ENCODE data around the gene OR2A5.

Gene OR2A5

DNA sequence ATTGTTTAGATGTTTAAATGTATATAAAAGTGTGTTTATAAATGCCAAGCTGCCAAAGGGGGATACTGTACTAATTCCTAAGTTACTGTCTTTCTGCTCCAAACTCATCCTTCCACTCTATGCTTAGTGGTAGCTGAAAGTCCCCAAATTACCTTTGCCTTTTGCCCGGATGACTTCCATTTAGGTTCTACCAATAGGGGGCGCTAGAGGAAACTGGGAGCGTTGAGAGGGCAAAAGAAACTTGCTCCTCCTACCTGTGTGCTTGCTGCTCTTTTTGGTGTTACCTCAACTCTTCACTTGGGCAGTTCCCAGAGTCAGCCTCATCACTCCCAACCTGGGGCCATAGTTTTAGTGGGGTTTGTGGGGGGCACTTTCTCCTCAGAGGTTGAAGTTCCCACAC, 15.0 kb downstream of the OR2A5 start:
- Histone ChIP-seq H3K9me2 (replicated peaks; ENCODE audit: control insufficient read depth, low read length) (no peaks in the 10 kb centered on the region), H3K4me2 (ENCODE audit: low read length) (no peak overlapping the region), H3K27me3 (ENCODE audit: control insufficient read depth, low read length) (no peaks in the 10 kb centered on the region), H3K9me3 (ENCODE audit: control insufficient read depth, insufficient read depth, low read length) (no peaks in the 10 kb centered on the region), H3F3A (ENCODE audit: control insufficient read depth, insufficient read depth) (no peaks in the 10 kb centered on the region), H3K4me1 (ENCODE audit: control insufficient read depth, low read length) (no peaks in the 10 kb centered on the region), H4K20me1 (ENCODE audit: control insufficient read depth, insufficient read depth, low read depth, low read length) (no peaks in the 10 kb centered on the region), H3K4me3 (ENCODE audit: low read length) (no peak overlapping the region), H3K79me2 (ENCODE audit: control insufficient read depth, low read length) (no peaks in the 10 kb centered on the region), H3K36me3 (ENCODE audit: control insufficient read depth, low read length) (no peaks in the 10 kb centered on the region), H3K27ac (ENCODE audit: low read depth, low read length) (no peak overlapping the region)
- TF ChIP-seq EZH2phosphoT487 (IDR thresholded peaks at IDR 0.05; ENCODE audit: borderline replicate concordance, low read length) = no peak
- TF ChIP-seq, protein P1, sequence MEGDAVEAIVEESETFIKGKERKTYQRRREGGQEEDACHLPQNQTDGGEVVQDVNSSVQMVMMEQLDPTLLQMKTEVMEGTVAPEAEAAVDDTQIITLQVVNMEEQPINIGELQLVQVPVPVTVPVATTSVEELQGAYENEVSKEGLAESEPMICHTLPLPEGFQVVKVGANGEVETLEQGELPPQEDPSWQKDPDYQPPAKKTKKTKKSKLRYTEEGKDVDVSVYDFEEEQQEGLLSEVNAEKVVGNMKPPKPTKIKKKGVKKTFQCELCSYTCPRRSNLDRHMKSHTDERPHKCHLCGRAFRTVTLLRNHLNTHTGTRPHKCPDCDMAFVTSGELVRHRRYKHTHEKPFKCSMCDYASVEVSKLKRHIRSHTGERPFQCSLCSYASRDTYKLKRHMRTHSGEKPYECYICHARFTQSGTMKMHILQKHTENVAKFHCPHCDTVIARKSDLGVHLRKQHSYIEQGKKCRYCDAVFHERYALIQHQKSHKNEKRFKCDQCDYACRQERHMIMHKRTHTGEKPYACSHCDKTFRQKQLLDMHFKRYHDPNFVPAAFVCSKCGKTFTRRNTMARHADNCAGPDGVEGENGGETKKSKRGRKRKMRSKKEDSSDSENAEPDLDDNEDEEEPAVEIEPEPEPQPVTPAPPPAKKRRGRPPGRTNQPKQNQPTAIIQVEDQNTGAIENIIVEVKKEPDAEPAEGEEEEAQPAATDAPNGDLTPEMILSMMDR (IDR thresholded peaks at IDR 0.05; ENCODE audit: low read depth, low read length, poor library complexity, severe bottlenecking) = peak; percentile 49

DNA sequence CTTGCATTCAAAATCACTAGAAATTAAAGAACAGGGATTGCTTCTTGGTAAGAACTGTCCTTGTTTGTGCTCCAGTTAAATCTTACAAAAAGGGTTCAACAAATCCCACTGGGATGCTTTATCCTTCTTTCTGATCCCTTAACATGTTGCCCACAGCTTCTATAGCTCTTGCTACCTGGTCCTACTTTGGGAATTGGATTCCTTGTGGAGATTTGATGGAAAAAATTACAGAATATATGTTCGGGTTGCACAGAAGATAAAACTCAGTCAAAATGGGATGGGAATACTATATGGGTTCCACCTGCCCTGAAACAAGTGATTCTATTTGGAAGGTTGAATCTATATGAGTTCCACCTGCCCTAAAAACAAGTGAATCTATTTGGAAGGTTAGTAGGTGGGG, 20.8 kb downstream of the OR2A5 start, which contains the start of gene OR2A25:
Gene OR2A25 (plus strand): TSS at position 301 of the 400 bp plus-strand sequence. CDS start 4,409 bp downstream, outside the sequence.
- Histone ChIP-seq H3K27me3 (ENCODE audit: control insufficient read depth, low read length) (no peaks in the 10 kb centered on the region), H3K36me3 (ENCODE audit: control insufficient read depth, low read length) (no peaks in the 10 kb centered on the region), H3K4me3 (ENCODE audit: low read length) (no peak within 1 kb of the TSS), H3K4me2 (ENCODE audit: low read length) (no peak within 1 kb of the TSS), H3K79me2 (ENCODE audit: control insufficient read depth, low read length) (no peaks in the 10 kb centered on the region), H3K9me3 (ENCODE audit: control insufficient read depth, insufficient read depth, low read length) (no peaks in the 10 kb centered on the region), H3F3A (ENCODE audit: control insufficient read depth, insufficient read depth) (no peaks in the 10 kb centered on the region), H4K20me1 (ENCODE audit: control insufficient read depth, insufficient read depth, low read depth, low read length) (no peaks in the 10 kb centered on the region), H3K27ac (ENCODE audit: low read depth, low read length) (no peak within 1 kb of the TSS), H3K4me1 (ENCODE audit: control insufficient read depth, low read length) (no peaks in the 10 kb centered on the region), H3K9me2 (replicated peaks; ENCODE audit: control insufficient read depth, low read length) (no peaks in the 10 kb centered on the region)
- no peak for TF ChIP-seq EZH2phosphoT487 (IDR thresholded peaks at IDR 0.05; ENCODE audit: borderline replicate concordance, low read length)
- TF ChIP-seq, protein P1 (IDR thresholded peaks at IDR 0.05; ENCODE audit: low read depth, low read length, poor library complexity, severe bottlenecking) = no peak

DNA sequence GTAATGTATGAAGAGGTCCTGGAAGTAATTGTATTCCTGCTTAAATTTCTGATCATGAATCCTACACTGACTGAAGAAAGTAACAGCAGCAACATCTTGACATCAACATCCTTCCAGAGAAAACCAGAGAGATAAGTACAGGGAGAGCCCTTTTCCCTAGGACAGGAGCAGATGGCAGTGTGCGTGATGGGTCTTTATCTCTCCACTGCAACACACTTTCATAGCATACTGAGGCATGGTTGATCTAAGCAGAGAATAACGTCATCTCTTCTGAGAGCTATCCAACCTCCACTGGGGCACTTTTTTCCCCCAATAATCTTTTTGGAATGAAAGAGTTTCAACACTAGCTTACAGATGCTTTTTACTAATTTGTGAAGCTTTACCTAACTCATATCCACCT, 21.2 kb downstream of the OR2A5 start:
- no peaks in the 10 kb centered on the region for H3K27me3 ChIP-seq (ENCODE audit: control insufficient read depth, low read length)
- H3K4me3 ChIP-seq (ENCODE audit: low read length) = no peak overlapping the region
- TF ChIP-seq, protein P1 (IDR thresholded peaks at IDR 0.05; ENCODE audit: low read depth, low read length, poor library complexity, severe bottlenecking) = no peak
- no peak for TF ChIP-seq EZH2phosphoT487 (IDR thresholded peaks at IDR 0.05; ENCODE audit: borderline replicate concordance, low read length)
- no peaks in the 10 kb centered on the region for H3K36me3 ChIP-seq (ENCODE audit: control insufficient read depth, low read length)
- H3K4me1 ChIP-seq (ENCODE audit: control insufficient read depth, low read length) = no peaks in the 10 kb centered on the region
- H3K9me2 ChIP-seq (replicated peaks; ENCODE audit: control insufficient read depth, low read length) = no peaks in the 10 kb centered on the region
- no peaks in the 10 kb centered on the region for H3K9me3 ChIP-seq (ENCODE audit: control insufficient read depth, insufficient read depth, low read length)
- H4K20me1 ChIP-seq (ENCODE audit: control insufficient read depth, insufficient read depth, low read depth, low read length) = no peaks in the 10 kb centered on the region
- H3K4me2 ChIP-seq (ENCODE audit: low read length) = no peak overlapping the region
- no peaks in the 10 kb centered on the region for H3K79me2 ChIP-seq (ENCODE audit: control insufficient read depth, low read length)
- no peak overlapping the region for H3K27ac ChIP-seq (ENCODE audit: low read depth, low read length)
- no peaks in the 10 kb centered on the region for H3F3A ChIP-seq (ENCODE audit: control insufficient read depth, insufficient read depth)
